Loucy (cell line): ENCODE results near the gene FYN.

Source experiments
- H2AFZ ChIP-seq: fragments of 200-600 bp; sonication (generic); 2 replicates; pipeline ENCODE4 v1.6.0; 2016; ENCODE audit warnings: antibody characterized with exemption, mild to moderate bottlenecking, low read length, moderate library complexity
- H3F3A ChIP-seq: fragments of 200-600 bp; 2 replicates; pipeline ENCODE4 v1.6.0; 2016; ENCODE audit warnings: antibody characterized with exemption, low read depth, mild to moderate bottlenecking
- H3K27me3 ChIP-seq: fragments of 200-600 bp; sonication (generic); 2 replicates; pipeline ENCODE4 v1.6.1; 2014; ENCODE audit warnings: low read length, mild to moderate bottlenecking; ENCODE audit not compliant: insufficient read depth, poor library complexity, severe bottlenecking
- H3K36me3 ChIP-seq: fragments of 200-600 bp; sonication (generic); 2 replicates; pipeline ENCODE4 v1.6.1; 2016; ENCODE audit warnings: low read length; ENCODE audit not compliant: insufficient read depth
- H3K4me1 ChIP-seq: fragments of 200-600 bp; sonication (generic); 2 replicates; pipeline ENCODE4 v1.5.1; 2014; ENCODE audit warnings: low read length, mild to moderate bottlenecking; ENCODE audit not compliant: insufficient read depth, poor library complexity, severe bottlenecking
- H3K4me2 ChIP-seq: fragments of 200-600 bp; sonication (generic); 2 replicates; pipeline ENCODE4 v1.6.0; 2014; ENCODE audit warnings: antibody characterized with exemption, low read length, low read depth, mild to moderate bottlenecking; ENCODE audit not compliant: poor library complexity, severe bottlenecking
- H3K4me3 ChIP-seq: fragments of 200-600 bp; sonication (generic); 2 replicates; pipeline ENCODE4 v1.5.1; 2014; ENCODE audit warnings: low read length, mild to moderate bottlenecking, mixed read lengths; ENCODE audit not compliant: poor library complexity, severe bottlenecking
- H3K79me2 ChIP-seq: fragments of 200-600 bp; sonication (generic); 2 replicates; pipeline ENCODE4 v1.6.1; 2014; ENCODE audit warnings: low read length; ENCODE audit not compliant: insufficient read depth
- H3K9ac ChIP-seq: fragments of 200-600 bp; sonication (generic); 2 replicates; pipeline ENCODE4 v1.6.0; 2014; ENCODE audit warnings: mild to moderate bottlenecking, low read depth, low read length, moderate library complexity; ENCODE audit not compliant: poor library complexity, severe bottlenecking
- H3K9me2 ChIP-seq: fragments of 200-600 bp; sonication (generic); replicated peaks from 2 replicates; pipeline ENCODE4 v1.6.1; 2016; ENCODE audit warnings: low read depth, low read length, mixed read lengths
- H3K9me3 ChIP-seq: fragments of 200-600 bp; sonication (generic); 2 replicates; pipeline ENCODE4 v1.6.1; 2014; ENCODE audit warnings: mild to moderate bottlenecking, antibody characterized with exemption, low read length, low read depth; ENCODE audit not compliant: insufficient read depth
- H4K20me1 ChIP-seq: fragments of 200-600 bp; sonication (generic); 2 replicates; pipeline ENCODE4 v1.6.0; 2014; ENCODE audit warnings: antibody characterized with exemption, low read length, mild to moderate bottlenecking; ENCODE audit not compliant: insufficient read depth, poor library complexity, severe bottlenecking
- CTCF ChIP-seq: fragments of 200-600 bp; sonication (generic); conservative IDR thresholded peaks from 2 replicates; pipeline ENCODE4 v1.5.1; 2014; ENCODE audit warnings: mild to moderate bottlenecking, antibody characterized with exemption, low read length
- EZH2phosphoT487 ChIP-seq: fragments of 200-600 bp; IDR thresholded peaks from 2 replicates; pipeline ENCODE4 v1.6.1; 2018; ENCODE audit warnings: antibody characterized with exemption, mild to moderate bottlenecking, moderate library complexity, borderline replicate concordance

Gene FYN

DNA sequence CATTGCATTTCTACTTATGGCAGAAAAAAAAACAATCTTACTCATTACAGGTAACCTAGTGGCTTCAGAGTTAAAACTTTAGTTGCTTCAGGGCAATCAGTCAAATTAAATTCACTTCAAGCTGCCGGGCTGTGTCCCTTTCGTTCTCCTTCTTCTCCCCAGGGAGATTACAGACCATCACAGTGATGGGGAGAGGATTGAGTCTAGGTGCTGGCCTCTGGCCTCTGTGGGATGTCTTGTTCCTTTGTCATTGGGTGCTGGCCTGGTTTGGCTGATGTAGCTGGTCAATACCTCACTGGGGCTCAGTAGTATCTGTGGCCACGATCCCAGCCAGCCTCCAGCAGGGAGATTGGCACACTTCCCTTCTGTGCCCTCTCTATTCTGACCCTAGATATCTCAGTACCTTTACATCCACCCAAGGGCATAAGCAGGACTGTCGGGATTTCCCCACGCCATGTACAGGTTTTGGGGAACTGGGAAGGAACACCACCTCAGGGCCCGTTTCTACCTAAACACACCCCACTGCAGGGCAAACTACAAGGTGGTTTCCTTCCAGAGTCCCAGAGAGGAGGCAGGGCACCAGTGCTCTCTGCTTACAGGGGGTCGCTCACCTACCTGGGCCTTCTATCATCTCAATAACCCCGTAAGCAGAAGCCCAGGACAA, 15.4 kb downstream of the FYN start:
- no peak for TF ChIP-seq EZH2phosphoT487
- TF ChIP-seq CTCF, result no peak
- Histone ChIP-seq H3K4me2 (no peak overlapping the region), H3K27me3 (no peaks in the 10 kb centered on the region), H3K79me2 (peaks cover 98% of the 10 kb centered on the region), H3K4me3 (no peak overlapping the region), H3K9me3 (no peaks in the 10 kb centered on the region), H3K9me2 (no peaks in the 10 kb centered on the region), H3K4me1 (peaks cover 41% of the 10 kb centered on the region), H4K20me1 (peaks cover 40% of the 10 kb centered on the region), H3F3A (no peaks in the 10 kb centered on the region), H3K9ac (no peak overlapping the region), H2AFZ (no peak overlapping the region), H3K36me3 (peaks cover 6% of the 10 kb centered on the region; the same call in 1 of the 2 replicates)

GRCh38 chr6:111855753-111856152, 17.5 kb downstream of the FYN start:
- H3K36me3 ChIP-seq, result peaks cover 6% of the 10 kb centered on the region; the same call in 1 of the 2 replicates
- H3K79me2 ChIP-seq, result peaks cover 98% of the 10 kb centered on the region
- H3K27me3 ChIP-seq, result no peaks in the 10 kb centered on the region
- H3K4me1 ChIP-seq, result peaks cover 36% of the 10 kb centered on the region
- no peak overlapping the region for H2AFZ ChIP-seq
- peaks cover 33% of the 10 kb centered on the region for H4K20me1 ChIP-seq
- TF ChIP-seq EZH2phosphoT487 (no peak), CTCF (no peak)
- no peak overlapping the region for H3K4me3 ChIP-seq
- H3F3A ChIP-seq, result no peaks in the 10 kb centered on the region
- no peak overlapping the region for H3K9ac ChIP-seq
- H3K4me2 ChIP-seq, result no peak overlapping the region
- H3K9me2 ChIP-seq, result no peaks in the 10 kb centered on the region
- H3K9me3 ChIP-seq, result no peaks in the 10 kb centered on the region

DNA sequence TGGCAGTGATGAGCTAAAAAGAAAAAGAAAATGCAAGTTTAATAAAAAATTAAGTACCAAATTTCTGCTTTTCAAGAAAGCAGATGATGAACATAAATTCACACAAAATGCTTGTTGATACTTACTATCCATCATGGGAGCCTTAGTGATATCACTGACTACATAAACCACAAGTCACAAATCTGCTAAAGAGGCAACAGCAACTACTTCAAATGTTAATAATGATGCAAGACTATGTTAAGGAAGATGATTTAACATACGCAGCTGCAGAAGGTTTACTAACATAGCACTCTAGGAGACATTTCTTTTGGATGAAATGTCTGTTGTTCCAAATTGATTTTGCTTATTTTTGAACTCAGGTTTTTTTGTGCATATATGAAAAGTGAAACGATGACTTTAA, 18.6 kb downstream of the FYN start:
- TF ChIP-seq EZH2phosphoT487 (no peak), CTCF (no peak)
- H3K36me3 ChIP-seq, result peaks cover 6% of the 10 kb centered on the region; the same call in 1 of the 2 replicates
- H3K27me3 ChIP-seq, result no peaks in the 10 kb centered on the region
- peaks cover 98% of the 10 kb centered on the region for H3K79me2 ChIP-seq
- no peaks in the 10 kb centered on the region for H3F3A ChIP-seq
- no peaks in the 10 kb centered on the region for H3K9me3 ChIP-seq
- H3K9me2 ChIP-seq, result no peaks in the 10 kb centered on the region
- H3K4me2 ChIP-seq, result no peak overlapping the region
- no peak overlapping the region for H2AFZ ChIP-seq
- no peak overlapping the region for H3K9ac ChIP-seq
- H3K4me3 ChIP-seq, result no peak overlapping the region
- H4K20me1 ChIP-seq, result peaks cover 32% of the 10 kb centered on the region
- peaks cover 36% of the 10 kb centered on the region for H3K4me1 ChIP-seq
